Neuronal stem cell (in vitro differentiated cells): ENCODE data around the gene RAB11FIP4.

Experiments
- DNase-seq: peaks from one replicate; pipeline ENCODE4 v3.0.0-alpha.2; 2013; ENCODE audit warnings: low spot score
- H2AFZ ChIP-seq: one replicate; pipeline ENCODE4 v1.6.1; 2013; ENCODE audit warnings: mild to moderate bottlenecking, low read length, inconsistent platforms
- H2AK5ac ChIP-seq: 2 replicates; pipeline ENCODE4 v1.6.1; 2013; ENCODE audit warnings: low read depth, mild to moderate bottlenecking, inconsistent platforms, low read length, moderate library complexity, mixed read lengths
- H2BK120ac ChIP-seq: 2 replicates; pipeline ENCODE4 v1.6.1; 2013; ENCODE audit warnings: low read depth, mild to moderate bottlenecking, inconsistent platforms, low read length, moderate library complexity, mixed read lengths
- H2BK12ac ChIP-seq: one replicate; pipeline ENCODE4 v1.6.1; 2013; ENCODE audit warnings: low read length, inconsistent platforms
- H2BK15ac ChIP-seq: 2 replicates; pipeline ENCODE4 v1.6.1; 2013; ENCODE audit warnings: mild to moderate bottlenecking, low read length, inconsistent platforms, mixed read lengths
- H2BK5ac ChIP-seq: one replicate; pipeline ENCODE4 v1.6.1; 2013; ENCODE audit warnings: inconsistent platforms, mild to moderate bottlenecking, low read length, moderate library complexity
- H3K14ac ChIP-seq: one replicate; pipeline ENCODE4 v1.6.1; 2013; ENCODE audit warnings: low read length, inconsistent platforms
- H3K18ac ChIP-seq: 2 replicates; pipeline ENCODE4 v1.6.1; 2013; ENCODE audit warnings: low read length, inconsistent platforms
- H3K23ac ChIP-seq: 2 replicates; pipeline ENCODE4 v1.6.1; 2013; ENCODE audit warnings: low read depth, mild to moderate bottlenecking, mixed read lengths, low read length, inconsistent platforms; ENCODE audit not compliant: poor library complexity
- H3K27ac ChIP-seq: replicated peaks from 3 replicates; pipeline ENCODE4 v1.5.1; 2013; ENCODE audit warnings: low read length, inconsistent platforms
- H3K27me3 ChIP-seq, 3 experiments: 2 replicates each; pipeline ENCODE4 v1.6.1; 2013; ENCODE audit warnings: low read length in 3 of 3, mild to moderate bottlenecking in 2 of 3, inconsistent platforms in 1 of 3, low read depth in 1 of 3, mixed read lengths in 1 of 3, moderate library complexity in 1 of 3; ENCODE audit not compliant: control insufficient read depth in 3 of 3, insufficient read depth in 3 of 3
- H3K36me3 ChIP-seq, 2 donors: replicated peaks in 1 of 2; 2 replicates each; pipeline ENCODE4 v1.6.1; 2013; ENCODE audit warnings: low read length in 2 of 2; ENCODE audit not compliant: control insufficient read depth in 2 of 2, insufficient read depth in 2 of 2
- H3K4ac ChIP-seq: 2 replicates; pipeline ENCODE4 v1.6.1; 2013; ENCODE audit warnings: inconsistent platforms, mild to moderate bottlenecking, low read length, moderate library complexity
- H3K4me1 ChIP-seq, 2 donors: 1 replicate in 1 of 2; 2 replicates in 1 of 2; pipeline ENCODE4 v1.6.1; 2013; ENCODE audit warnings: low read length in 2 of 2, low read depth in 1 of 2; ENCODE audit not compliant: control insufficient read depth in 2 of 2, insufficient read depth in 1 of 2
- H3K4me2 ChIP-seq: one replicate; pipeline ENCODE4 v1.6.1; 2013; ENCODE audit warnings: mild to moderate bottlenecking, low read length, inconsistent platforms; ENCODE audit not compliant: insufficient read depth, poor library complexity, severe bottlenecking
- H3K4me3 ChIP-seq, 2 donors: 2 replicates each; pipeline ENCODE4 v1.5.1; 2013; ENCODE audit warnings: low read length in 2 of 2, mild to moderate bottlenecking in 2 of 2, inconsistent platforms in 1 of 2, moderate library complexity in 1 of 2
- H3K79me1 ChIP-seq: one replicate; pipeline ENCODE4 v1.6.1; 2013; ENCODE audit warnings: low read depth, mild to moderate bottlenecking, inconsistent platforms, low read length, moderate library complexity
- H3K9ac ChIP-seq: one replicate; pipeline ENCODE4 v1.6.1; 2013; ENCODE audit warnings: mild to moderate bottlenecking, low read depth, low read length, inconsistent platforms; ENCODE audit not compliant: poor library complexity
- H3K9me3 ChIP-seq, 2 donors: replicated peaks in 1 of 2; 2 replicates each; pipeline versions ENCODE3 to v1.6.1; 2013; ENCODE audit warnings: low read length in 2 of 2, mild to moderate bottlenecking in 2 of 2, inconsistent platforms in 1 of 2, low read depth in 1 of 2, mixed read lengths in 1 of 2, moderate library complexity in 1 of 2; ENCODE audit not compliant: control insufficient read depth in 2 of 2, insufficient read depth in 1 of 2
- H4K8ac ChIP-seq: one replicate; pipeline ENCODE4 v1.6.1; 2013; ENCODE audit warnings: low read depth, mild to moderate bottlenecking, inconsistent platforms, low read length, moderate library complexity
- H4K91ac ChIP-seq: one replicate; pipeline ENCODE4 v1.6.1; 2013; ENCODE audit warnings: low read length, low read depth, mild to moderate bottlenecking, inconsistent platforms; ENCODE audit not compliant: poor library complexity
- WGBS, 2 donors: extraction: QIAGEN DNeasy Blood & Tissue Kit; methylation state at CpG; one replicate each; pipeline ENCODE4 v1.1.7; 2013; ENCODE audit warnings: missing lambda C conversion rate in 2 of 2, mixed read lengths in 1 of 2; ENCODE audit not compliant: insufficient read length in 2 of 2, insufficient replicate concordance in 1 of 2; ENCODE audit errors: extremely low coverage in 2 of 2; 5-methylcytosine and 5-hydroxymethylcytosine counted together

Gene RAB11FIP4

GRCh38 chr17:31427684-31428083, 36.2 kb downstream of the RAB11FIP4 start:
- H3K4me2 ChIP-seq, result no peak overlapping the region
- no peak overlapping the region for H3K27ac ChIP-seq
- peaks cover 15 to 17% of the 10 kb centered on the region in 2 donors for H3K4me1 ChIP-seq
- H3K9me3 ChIP-seq, result peaks cover 0 to 3% of the 10 kb centered on the region in 2 donors
- H3K23ac ChIP-seq, result peak overlapping the region; percentile 26
- no peak overlapping the region for H2BK5ac ChIP-seq
- H2BK15ac ChIP-seq, result peak overlapping the region; percentile 60
- H2AFZ ChIP-seq, result no peak overlapping the region
- no peak overlapping the region for H3K9ac ChIP-seq
- DNase-seq, result no peak
- H3K79me1 ChIP-seq, result no peaks in the 10 kb centered on the region
- no peak overlapping the region for H2BK120ac ChIP-seq
- no peak overlapping the region for H3K4ac ChIP-seq
- no peak overlapping the region for H2BK12ac ChIP-seq
- H2AK5ac ChIP-seq, result peak overlapping the region; percentile 48
- H3K14ac ChIP-seq, result no peak overlapping the region
- H3K4me3 ChIP-seq, result no peak overlapping the region
- H3K36me3 ChIP-seq, result no peaks in the 10 kb centered on the region
- H3K18ac ChIP-seq, result peak overlapping the region; percentile 63
- H3K27me3 ChIP-seq, result peaks cover 0 to 4% (median 0%) of the 10 kb centered on the region in 3 experiments
- H4K91ac ChIP-seq, result peak overlapping the region; percentile 92
- no peak overlapping the region for H4K8ac ChIP-seq
- no CpG with 5 or more reads among the region's 4 CpGs for WGBS, 2 donors

GRCh38 chr17:31428111-31428510, 36.6 kb downstream of the RAB11FIP4 start:
- H3K9ac ChIP-seq, result no peak overlapping the region
- no CpG with 5 or more reads among the region's 10 CpGs for WGBS, 2 donors
- DNase-seq, result no peak

GRCh38 chr17:31428512-31428911, 37.0 kb downstream of the RAB11FIP4 start:
- no peak overlapping the region for H4K91ac ChIP-seq
- H3K23ac ChIP-seq, result peak overlapping the region; percentile 20
- DNase-seq, result no peak
- H2BK12ac ChIP-seq, result peak overlapping the region; percentile 75
- H2BK15ac ChIP-seq, result peak overlapping the region; percentile 60
- H3K9me3 ChIP-seq, result peaks cover 0 to 3% of the 10 kb centered on the region in 2 donors
- no peaks in the 10 kb centered on the region for H3K36me3 ChIP-seq
- no peak overlapping the region for H3K4me2 ChIP-seq
- peak overlapping the region; percentile 57 for H2AK5ac ChIP-seq
- H3K18ac ChIP-seq, result no peak overlapping the region
- no peak overlapping the region for H3K4me3 ChIP-seq
- no peak overlapping the region for H2BK5ac ChIP-seq
- WGBS, 2 donors, result no CpG with 5 or more reads among the region's 4 CpGs
- peaks cover 0 to 4% (median 0%) of the 10 kb centered on the region in 3 experiments for H3K27me3 ChIP-seq
- H4K8ac ChIP-seq, result no peak overlapping the region
- H3K14ac ChIP-seq, result no peak overlapping the region
- H3K4me1 ChIP-seq, result peaks cover 15 to 17% of the 10 kb centered on the region in 2 donors
- no peak overlapping the region for H3K27ac ChIP-seq
- peak overlapping the region; percentile 54 for H3K9ac ChIP-seq
- no peak overlapping the region for H2BK120ac ChIP-seq
- no peaks in the 10 kb centered on the region for H3K79me1 ChIP-seq
- no peak overlapping the region for H3K4ac ChIP-seq
- no peak overlapping the region for H2AFZ ChIP-seq

More at GRCh38 chr17:31428111-31428510, 36.6 kb downstream of the RAB11FIP4 start:
- no peak overlapping the region for H4K91ac ChIP-seq
- peaks cover 15 to 17% of the 10 kb centered on the region in 2 donors for H3K4me1 ChIP-seq
- H3K18ac ChIP-seq, result peak overlapping the region; percentile 63
- H2BK5ac ChIP-seq, result no peak overlapping the region
- H3K23ac ChIP-seq, result peak overlapping the region; percentile 20
- H3K36me3 ChIP-seq, result no peaks in the 10 kb centered on the region
- no peak overlapping the region for H3K27ac ChIP-seq
- H2AFZ ChIP-seq, result no peak overlapping the region
- no peak overlapping the region for H3K4ac ChIP-seq
- H2BK12ac ChIP-seq, result peak overlapping the region; percentile 75
- H3K4me3 ChIP-seq, result no peak overlapping the region
- no peak overlapping the region for H2BK120ac ChIP-seq
- H2AK5ac ChIP-seq, result peak overlapping the region; percentile 57
- no peak overlapping the region for H3K4me2 ChIP-seq
- H3K27me3 ChIP-seq, result peaks cover 0 to 4% (median 0%) of the 10 kb centered on the region in 3 experiments
- no peak overlapping the region for H3K14ac ChIP-seq
- H2BK15ac ChIP-seq, result peak overlapping the region; percentile 60
- peaks cover 0 to 3% of the 10 kb centered on the region in 2 donors for H3K9me3 ChIP-seq
- no peak overlapping the region for H4K8ac ChIP-seq
- H3K79me1 ChIP-seq, result no peaks in the 10 kb centered on the region

- Histone ChIP-seq H3K27me3 (peaks cover 0 to 3% (median 0%) of the 10 kb centered on the region in 3 experiments), H3K79me1 (no peaks in the 10 kb centered on the region), H3K36me3 (no peaks in the 10 kb centered on the region), H4K91ac (no peak overlapping the region), H3K4ac (no peak overlapping the region), H4K8ac (no peak overlapping the region), H3K27ac (no peak overlapping the region), H3K18ac (peak overlapping the region; percentile 97), H3K14ac (no peak overlapping the region), H3K9ac (no peak overlapping the region), H3K4me1 (peaks cover 9 to 15% of the 10 kb centered on the region in 2 donors), H3K9me3 (peaks cover 0 to 3% of the 10 kb centered on the region in 2 donors), H2BK120ac (no peak overlapping the region), H2BK15ac (peak overlapping the region; percentile 84), H2BK12ac (peak overlapping the region; percentile 91), H3K4me3 (no peak overlapping the region), H3K4me2 (no peak overlapping the region), H3K23ac (no peak overlapping the region), H2BK5ac (no peak overlapping the region), H2AK5ac (peak overlapping the region; percentile 72), H2AFZ (peak overlapping the region; percentile 89)
- DNase-seq, result no peak
- no CpG with 5 or more reads among the region's 12 CpGs for WGBS, 2 donors
Measured at GRCh38 chr17:31431098-31431851, 39.8 kb downstream of the RAB11FIP4 start.
